ENCODE measurements around the gene NEK4.

NEK4 gene

DNA sequence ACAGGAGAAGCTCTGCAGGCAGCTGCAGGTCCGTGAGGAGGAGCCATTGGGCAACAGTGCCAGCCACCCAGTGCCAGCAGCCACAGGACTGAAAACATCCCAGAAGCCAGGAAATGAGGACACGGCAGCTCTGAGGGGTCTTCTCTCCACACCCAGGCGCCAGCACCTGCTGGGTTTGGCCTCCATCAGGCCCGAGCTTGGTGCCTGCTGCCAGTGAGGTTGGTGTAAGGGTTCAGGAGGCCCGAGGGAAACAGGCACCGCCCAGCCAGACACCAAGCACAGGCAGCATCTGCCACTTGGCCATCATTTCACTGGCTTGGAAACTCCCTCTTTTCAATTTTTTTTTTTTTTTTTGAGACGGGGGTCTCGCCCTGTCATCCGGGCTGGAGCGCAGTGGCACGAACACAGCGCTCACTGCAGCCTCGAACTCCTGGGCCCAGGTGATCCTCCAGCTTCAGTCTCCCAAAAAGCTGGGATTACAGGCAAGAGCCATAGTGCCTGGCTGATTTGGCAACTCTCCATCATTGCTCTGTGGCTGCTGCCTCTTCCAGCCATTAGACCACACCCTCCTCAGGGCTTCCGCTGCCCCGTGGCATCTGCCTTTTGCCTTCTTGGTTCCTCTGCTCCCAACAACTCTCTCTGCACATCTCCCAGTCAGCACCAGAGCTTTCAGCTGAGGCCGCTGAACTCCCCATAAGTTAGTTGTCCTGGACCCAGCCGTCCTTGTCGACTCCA lies 22.4 kb upstream of the NEK4 start:
- DNase-seq = no peak

GRCh38 chr3:52792413-52792812 lies 21.7 kb upstream of the NEK4 start:
- DNase-seq = no peak

GRCh38 chr3:52791928-52792327 lies 21.2 kb upstream of the NEK4 start:
- DNase-seq = no peak

GRCh38 chr3:52791366-52791765 lies 20.6 kb upstream of the NEK4 start:
- no peak for DNase-seq

- no peak for DNase-seq
These were observed 20.0 kb upstream of the NEK4 start for GRCh38 chr3:52790741-52791140.

- no peak for DNase-seq
These were observed 19.6 kb upstream of the NEK4 start for GRCh38 chr3:52790337-52790736.

DNA sequence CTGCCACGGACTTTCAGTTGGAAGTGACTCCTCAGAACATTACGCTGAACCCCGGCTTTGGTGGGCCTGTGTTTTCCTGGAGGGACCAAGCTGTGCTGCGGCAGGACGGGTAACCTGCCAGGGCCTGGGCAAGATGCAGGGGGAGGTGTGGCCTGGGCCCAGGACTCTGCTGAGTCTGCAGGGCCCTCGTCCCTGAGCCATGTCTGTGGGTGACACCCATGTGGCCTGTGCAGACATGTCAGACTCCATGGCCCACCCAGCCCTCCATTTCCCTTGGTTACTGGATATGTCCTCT lies 19.0 kb upstream of the NEK4 start:
- no peak for DNase-seq

- DNase-seq = no peak
These were observed 18.4 kb upstream of the NEK4 start for GRCh38 chr3:52788890-52789745.

- no peak for DNase-seq
These were observed 17.2 kb upstream of the NEK4 start for GRCh38 chr3:52787672-52788625.

DNA sequence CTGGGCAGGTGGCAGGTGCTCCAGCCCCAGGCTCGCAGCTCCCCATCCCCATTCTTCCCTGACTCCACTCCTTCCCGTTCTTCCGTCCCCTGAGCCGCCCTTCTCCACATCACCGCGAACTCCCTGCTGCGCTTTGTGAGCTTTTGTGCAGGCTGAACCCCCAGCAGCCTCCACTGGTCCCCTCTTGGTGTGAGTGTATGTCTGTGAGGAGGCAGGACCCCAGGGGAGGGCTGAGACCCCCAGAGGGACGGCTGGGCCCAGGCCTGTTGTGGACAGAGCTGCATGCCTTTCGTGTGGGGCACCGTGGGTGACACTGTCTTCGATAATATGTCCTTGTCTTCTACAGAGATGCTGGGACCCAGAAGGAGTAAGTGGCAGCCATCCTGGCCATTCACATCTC lies 16.5 kb upstream of the NEK4 start:
- no peak for DNase-seq

DNA sequence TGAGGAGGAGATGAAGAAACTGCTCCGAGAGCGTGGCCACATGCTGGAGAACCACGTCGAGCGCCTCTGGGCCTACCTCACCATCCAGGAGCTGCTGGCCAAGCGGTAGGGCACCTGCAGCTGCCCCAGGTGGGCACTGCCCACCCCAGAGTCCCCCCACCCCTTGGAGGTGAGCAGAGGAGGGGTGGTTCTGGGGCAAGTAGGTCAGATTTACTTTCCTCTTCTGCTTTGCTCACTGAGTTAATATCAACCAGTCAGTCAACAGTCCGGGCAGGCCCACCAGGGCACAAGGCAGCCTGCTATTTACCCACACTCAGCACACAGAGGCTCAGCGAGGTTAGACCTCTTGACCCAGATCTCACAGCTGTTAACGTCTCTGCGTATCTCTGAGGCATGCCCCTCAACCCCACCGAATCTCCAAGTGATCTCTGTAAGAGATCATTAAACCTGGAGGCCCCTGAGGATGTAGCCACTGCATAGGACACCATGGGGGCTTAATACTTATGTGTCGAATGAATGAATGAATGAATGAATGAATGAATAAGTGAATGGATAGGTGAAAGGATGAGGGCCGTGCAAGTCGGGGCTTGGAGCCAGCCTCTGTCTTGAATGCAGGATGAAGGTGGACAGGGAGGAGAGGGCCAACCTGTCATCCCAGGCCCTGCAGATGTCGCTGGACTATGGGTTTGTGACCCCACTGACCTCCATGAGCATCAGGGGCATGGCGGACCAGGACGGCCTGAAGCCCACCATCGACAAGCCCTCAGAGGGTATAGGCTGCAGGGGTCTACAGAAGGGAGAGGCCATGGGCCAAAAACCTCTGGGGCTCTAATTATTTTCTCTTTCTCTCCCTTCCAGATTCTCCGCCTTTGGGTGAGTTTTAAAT lies 15.8 kb upstream of the NEK4 start:
- DNase-seq = no peak

- no peak for DNase-seq
These were observed 14.3 kb upstream of the NEK4 start for GRCh38 chr3:52784931-52785590.

GRCh38 chr3:52784021-52784621 lies 13.4 kb upstream of the NEK4 start:
- no peak for DNase-seq

DNA sequence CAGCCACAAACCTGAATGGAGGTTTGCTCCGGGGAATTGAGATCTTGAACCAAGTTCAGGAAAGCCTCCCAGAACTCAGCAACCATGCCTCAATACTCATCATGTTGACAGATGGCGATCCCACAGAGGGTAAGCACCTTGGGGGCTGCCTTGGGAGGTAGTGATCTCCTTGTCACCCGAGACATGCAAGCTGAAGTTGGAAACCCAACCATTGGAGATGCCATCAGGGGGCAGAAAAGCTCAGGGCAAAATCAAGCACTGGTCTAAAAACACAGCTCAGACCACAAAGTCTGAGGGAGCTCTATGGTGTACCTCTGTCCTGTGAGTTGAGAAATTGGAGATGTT lies 12.4 kb upstream of the NEK4 start:
- no peak for DNase-seq

GRCh38 chr3:52782412-52783210 lies 11.9 kb upstream of the NEK4 start:
- DNase-seq = no peak

GRCh38 chr3:52781741-52782140 lies 11.0 kb upstream of the NEK4 start:
- DNase-seq = no peak

DNA sequence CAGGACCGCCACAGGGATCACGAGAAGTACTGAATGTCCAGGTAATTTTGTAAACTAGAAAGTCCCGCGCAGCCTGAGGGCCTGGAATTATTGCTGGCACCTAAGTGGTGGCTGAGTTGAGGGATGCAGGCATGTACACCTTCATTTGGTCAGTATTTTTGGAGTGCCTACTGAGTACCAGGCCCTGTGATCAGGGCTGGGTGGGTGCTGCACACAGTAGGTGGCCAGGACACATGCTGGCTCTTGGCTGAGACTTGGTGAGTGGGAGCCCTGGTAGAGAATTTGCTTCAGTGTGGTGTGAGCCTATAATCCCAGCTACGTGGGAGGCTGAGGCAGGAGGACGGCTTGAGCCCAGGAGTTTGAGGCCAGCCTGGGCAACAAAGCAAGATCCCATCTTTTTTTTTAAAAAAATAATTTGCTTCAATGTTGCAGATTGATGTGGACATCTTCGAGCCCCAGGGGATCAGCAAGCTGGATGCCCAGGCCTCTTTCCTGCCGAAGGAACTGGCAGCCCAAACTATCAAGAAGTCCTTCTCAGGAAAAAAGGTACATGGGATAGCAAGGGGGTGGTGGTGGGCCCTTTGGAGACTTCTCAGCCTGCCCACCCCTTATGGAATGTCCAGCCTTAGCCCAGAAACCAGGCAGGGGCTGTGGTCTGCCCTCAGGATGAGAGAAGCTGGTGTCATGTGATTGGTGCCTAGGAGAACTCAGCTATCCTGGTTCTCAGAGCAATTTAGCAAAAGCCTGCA lies 9.3 kb upstream of the NEK4 start:
- DNase-seq = no peak

DNA sequence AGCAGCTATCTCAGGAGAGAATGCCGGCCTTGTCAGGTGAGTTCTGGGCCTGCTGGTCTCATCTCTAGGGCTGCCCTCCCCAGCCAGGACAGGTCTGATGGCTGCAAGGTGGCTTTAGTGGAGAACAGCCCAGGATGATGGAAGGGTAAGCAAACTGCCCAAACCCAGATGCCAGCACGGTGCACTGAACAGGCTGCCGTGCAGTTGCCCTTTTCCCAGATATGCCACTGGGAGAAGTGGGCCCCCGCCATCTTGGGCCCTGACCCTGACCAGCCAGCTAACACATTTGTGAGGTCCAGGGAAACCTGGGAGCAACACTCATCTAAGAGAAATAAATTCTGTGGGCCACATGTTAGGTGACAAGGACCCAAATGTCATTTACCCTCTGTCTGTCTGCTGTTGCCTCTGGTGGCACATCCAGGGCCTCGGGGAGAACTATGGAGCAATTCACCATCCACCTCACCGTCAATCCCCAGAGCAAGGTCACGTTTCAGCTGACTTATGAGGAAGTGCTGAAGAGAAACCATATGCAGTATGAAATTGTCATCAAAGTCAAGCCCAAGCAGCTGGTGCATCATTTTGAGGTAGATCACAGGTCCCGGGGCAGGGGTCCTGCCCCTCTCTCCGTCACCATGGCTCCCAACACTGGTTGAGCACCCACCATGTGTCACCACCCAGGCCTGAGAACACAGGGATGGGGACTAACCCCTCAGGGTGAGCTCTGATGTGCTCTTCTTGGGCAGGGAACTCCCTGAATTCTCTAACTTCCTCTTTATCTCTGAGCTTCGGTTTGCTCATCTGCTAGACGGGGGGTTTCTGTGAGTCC lies 8.5 kb upstream of the NEK4 start:
- no peak for DNase-seq
